HT-29 (cell line): ENCODE measurements around the gene GADD45A. TPM values are rescaled to one million over a fixed set of nuclear protein-coding genes. Genes with fewer than 3 reads are reported as not detected.
A peak's percentile ranks its signal among the peaks of the same experiment; 100 is the strongest.

Source experiments
- DNase-seq: peaks from one replicate; pipeline ENCODE4 v3.0.0-alpha.2; 2015; ENCODE audit warnings: low spot score
- total RNA-seq: library from RNA; depleted of rRNA; stranded (reverse); fragments of >200 nt; shearing (Covaris generic); gene quantifications from 2 replicates; pipeline ENCODE4 v1.2.3, GENCODE V29; 2014

The GADD45A gene
- total RNA-seq, 1 experiment from 2014 or later: 129 TPM

- peak; percentile 69 for DNase-seq
Measured at GRCh38 chr1:67668660-67669059, 16.3 kb upstream of the GADD45A start.

GRCh38 chr1:67672260-67672803 is 12.7 kb upstream of the GADD45A start:
- DNase-seq: no peak

- no peak for DNase-seq
Measured at GRCh38 chr1:67673468-67674201, 11.4 kb upstream of the GADD45A start.

GRCh38 chr1:67674260-67675011 is 10.6 kb upstream of the GADD45A start:
- no peak for DNase-seq

- DNase-seq: no peak
Measured at GRCh38 chr1:67675800-67676199, 9.2 kb upstream of the GADD45A start.

- DNase-seq: no peak
Measured at GRCh38 chr1:67676287-67676686, 8.7 kb upstream of the GADD45A start.

- DNase-seq: no peak
Measured at GRCh38 chr1:67676946-67677345, 8.1 kb upstream of the GADD45A start.

GRCh38 chr1:67677408-67677807 is 7.6 kb upstream of the GADD45A start:
- DNase-seq: no peak

- DNase-seq: no peak
Measured at GRCh38 chr1:67677930-67678329, 7.1 kb upstream of the GADD45A start.

GRCh38 chr1:67679691-67680090 is 5.3 kb upstream of the GADD45A start:
- no peak for DNase-seq

GRCh38 chr1:67680486-67680885 is 4.5 kb upstream of the GADD45A start:
- no peak for DNase-seq

GRCh38 chr1:67682659-67683197 is 2.3 kb upstream of the GADD45A start:
- no peak for DNase-seq

GRCh38 chr1:67683316-67683715 is 1.7 kb upstream of the GADD45A start:
- DNase-seq: peak; percentile 49

- peak; percentile 15 for DNase-seq
Measured at GRCh38 chr1:67683766-67684525, 1.1 kb upstream of the GADD45A start.

GRCh38 chr1:67684526-67685066 is 405 bp upstream of the GADD45A start:
- DNase-seq: peak; percentile 34

GRCh38 chr1:67685558-67686266 is 711 bp downstream of the GADD45A start:
- DNase-seq: peak; percentile 54

- peak; percentile 90 for DNase-seq
Measured at GRCh38 chr1:67686267-67687197, 1.5 kb downstream of the GADD45A start.

- DNase-seq: no peak
Measured at GRCh38 chr1:67687198-67687545, 2.2 kb downstream of the GADD45A start.

GRCh38 chr1:67687649-67688048 is 2.6 kb downstream of the GADD45A start:
- no peak for DNase-seq
